ENCODE results near the gene IGF1R.

DNA sequence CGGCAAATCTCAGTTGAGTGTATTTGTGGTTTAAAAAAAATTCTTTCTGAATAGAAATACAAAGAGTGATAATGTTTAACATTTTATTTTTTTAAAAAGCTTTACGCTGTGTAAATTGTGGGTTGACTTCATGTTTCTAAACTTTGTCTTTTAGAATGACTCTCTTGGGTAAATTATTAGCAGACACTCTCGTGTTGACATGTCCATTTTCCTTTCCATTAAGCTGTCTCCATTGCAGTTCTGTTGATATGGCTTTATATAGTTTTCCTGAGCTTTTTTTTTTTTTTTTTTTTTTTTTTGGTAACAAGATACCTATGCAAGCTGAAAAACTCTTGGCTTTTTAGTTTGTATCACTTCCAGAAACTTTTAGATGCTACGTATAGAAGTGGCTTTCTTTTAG is 92.6 kb downstream of the IGF1R start:
- TF ChIP-seq POLR2A (IDR thresholded peaks at IDR 0.05) = no peak
- TF ChIP-seq POLR2AphosphoS5 (IDR thresholded peaks at IDR 0.05) = no peak
